OCI-LY3 (cell line): Measurements from ENCODE around the gene CARD9.

Source experiments
- CTCF ChIP-seq: fragments of 200-600, 300-600 bp; sonication (generic); IDR thresholded peaks from 2 replicates; pipeline ENCODE4 v1.5.1; 2014; ENCODE audit warnings: antibody characterized with exemption, low read length, low read depth
- EZH2phosphoT487 ChIP-seq: fragments of 200-600 bp; shearing (Covaris generic); IDR thresholded peaks from 2 replicates; pipeline ENCODE4 v1.6.1; 2018; ENCODE audit warnings: antibody characterized with exemption, mixed run types, low read depth

DNA sequence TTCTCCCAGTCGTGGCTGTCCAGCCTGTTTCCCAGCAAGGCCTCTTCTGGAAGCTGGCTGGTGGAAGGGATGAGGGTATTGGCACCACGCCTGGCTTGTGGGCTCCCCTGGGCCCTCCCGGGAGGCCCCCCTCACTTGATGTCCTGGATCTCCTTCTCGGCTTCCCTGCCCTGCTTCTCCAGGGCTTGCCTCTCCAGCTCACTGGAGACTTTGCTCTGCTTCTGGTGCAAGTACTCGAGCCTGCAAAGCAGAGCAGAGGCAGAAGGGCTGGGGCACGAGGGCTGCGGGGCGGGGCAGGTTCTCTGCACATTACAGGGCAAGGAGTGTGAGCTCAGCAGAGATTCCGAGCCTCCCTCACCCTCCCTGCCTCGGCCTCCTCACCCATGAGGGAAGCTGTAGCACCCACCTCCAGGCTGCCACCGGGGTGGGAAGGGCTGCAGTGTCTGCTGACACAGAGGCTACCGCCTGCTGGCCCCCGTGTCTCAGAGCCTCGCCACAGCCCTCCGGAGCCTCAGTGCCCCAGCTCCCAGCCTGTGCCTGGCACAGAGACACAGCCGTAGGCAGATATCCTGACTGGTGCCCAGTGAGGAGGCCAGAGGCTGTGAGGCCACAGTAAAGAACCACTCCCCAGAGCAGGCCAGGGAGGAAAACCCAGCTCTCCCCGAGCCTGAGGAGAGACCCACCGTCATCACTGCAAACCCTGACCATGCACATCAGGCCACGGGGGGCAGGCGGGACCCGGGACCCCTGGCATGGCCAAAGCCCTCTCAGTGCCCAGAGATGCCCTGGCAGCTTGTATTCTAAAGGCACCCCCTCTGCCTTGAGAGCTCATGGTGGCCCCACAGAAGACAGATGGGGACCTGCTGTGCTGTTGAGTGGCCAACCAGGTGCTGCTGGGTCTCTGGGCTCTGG is 19.3 kb upstream of the CARD9 start:
- no peak for TF ChIP-seq CTCF
- TF ChIP-seq EZH2phosphoT487 = no peak
